GM12878 (cell line): ENCODE data around the gene LPCAT2.

Experiments
- CEBPZ ChIP-seq: fragments of 150-350 bp; IDR thresholded peaks from 2 replicates; pipeline ENCODE4 v1.6.1; 2016; ENCODE audit warnings: low read depth, low read length
- MXI1 ChIP-seq: fragments of 150-350 bp; IDR thresholded peaks from 2 replicates; pipeline ENCODE4 v1.6.1; 2011; ENCODE audit warnings: low read depth, mild to moderate bottlenecking, inconsistent platforms, low read length, improper control_type of control experiment
- NFIC ChIP-seq: IDR thresholded peaks from 2 replicates; pipeline ENCODE4 v1.6.1; 2012; ENCODE audit warnings: low read depth, mild to moderate bottlenecking, inconsistent platforms, low read length, moderate library complexity
- POLR2A ChIP-seq: IDR thresholded peaks from 2 replicates; pipeline ENCODE4 v1.6.1; 2011; ENCODE audit warnings: low read depth, mild to moderate bottlenecking, low read length
- POLR2AphosphoS5 ChIP-seq: IDR thresholded peaks from 2 replicates; pipeline ENCODE4 v1.6.1; 2011; ENCODE audit warnings: mild to moderate bottlenecking, low read length, inconsistent platforms
- RAD21 ChIP-seq: IDR thresholded peaks from 2 replicates; pipeline ENCODE4 v1.6.1; 2011; ENCODE audit warnings: mild to moderate bottlenecking, low read depth, low read length, moderate library complexity; ENCODE audit not compliant: insufficient read depth
- RB1 ChIP-seq: fragments of 450-650 bp; formaldehyde crosslinking; IDR thresholded peaks from 2 replicates; pipeline ENCODE4 v1.6.1; 2017; ENCODE audit warnings: mild to moderate bottlenecking, borderline replicate concordance
- YY1 ChIP-seq: IDR thresholded peaks from 2 replicates; pipeline ENCODE4 v1.6.1; 2011; ENCODE audit warnings: low read depth, mild to moderate bottlenecking, low read length

GRCh38 chr16:55513616-55514015 lies 4.7 kb downstream of the LPCAT2 start:
- no peak for TF ChIP-seq YY1
- TF ChIP-seq NFIC = no peak
- TF ChIP-seq RB1 = no peak
- no peak for TF ChIP-seq RAD21
- TF ChIP-seq CEBPZ = no peak
- no peak for TF ChIP-seq POLR2A
- no peak for TF ChIP-seq POLR2AphosphoS5
- no peak for TF ChIP-seq MXI1
